CD4-positive, alpha-beta T cell treated with Interleukin-1 beta for 1 hour (primary cell): ENCODE data around the gene GNA15.
"Not testable (repeated sequence)": the region's sequence is repeated elsewhere in the genome, so short reads cannot be mapped to it uniquely, and the experiment has no call there.

Experiments used
- DNase-seq, 2 donors: peaks; one replicate each; pipeline ENCODE4 v3.0.0-alpha.2; 2020 to 2022

The GNA15 gene

GRCh38 chr19:3151563-3152418 lies 16.0 kb downstream of the GNA15 start:
- no peak for DNase-seq

GRCh38 chr19:3152419-3152780 lies 16.6 kb downstream of the GNA15 start:
- no peak for DNase-seq

- DNase-seq: no peak
Observed at GRCh38 chr19:3153286-3154230, 17.7 kb downstream of the GNA15 start.

- not testable (repeated sequence) for DNase-seq
Observed at GRCh38 chr19:3154447-3154846, 18.6 kb downstream of the GNA15 start.

GRCh38 chr19:3154957-3155736 lies 19.3 kb downstream of the GNA15 start:
- DNase-seq: peak; percentile 87 to 88

- no peak for DNase-seq
Observed at GRCh38 chr19:3157096-3157845, 21.4 kb downstream of the GNA15 start.

- no peak for DNase-seq
Observed at GRCh38 chr19:3159565-3159964, 23.7 kb downstream of the GNA15 start.

GRCh38 chr19:3160219-3160618 lies 24.4 kb downstream of the GNA15 start:
- DNase-seq: no peak

GRCh38 chr19:3161453-3161852 lies 25.6 kb downstream of the GNA15 start:
- DNase-seq: no peak

- peak; percentile 36 to 47 for DNase-seq
Observed at GRCh38 chr19:3162418-3163229, 26.8 kb downstream of the GNA15 start.

GRCh38 chr19:3163230-3163886 lies 27.5 kb downstream of the GNA15 start:
- peak; percentile 79 to 85 for DNase-seq

GRCh38 chr19:3163943-3164342 lies 28.1 kb downstream of the GNA15 start:
- no peak for DNase-seq

GRCh38 chr19:3167533-3168272 lies 31.9 kb downstream of the GNA15 start:
- no peak for DNase-seq

- peak in 1 of 2 donors; percentile 54 for DNase-seq
Observed at GRCh38 chr19:3171894-3172672, 36.2 kb downstream of the GNA15 start.

- not testable (repeated sequence) for DNase-seq
Observed at GRCh38 chr19:3172673-3173000, 36.8 kb downstream of the GNA15 start.

GRCh38 chr19:3175781-3176714 lies 40.2 kb downstream of the GNA15 start:
- DNase-seq: peak; percentile 47 to 51

GRCh38 chr19:3176715-3177501 lies 41.1 kb downstream of the GNA15 start:
- DNase-seq: peak; percentile 70 to 75
